GM18511 (cell line): Measurements from ENCODE around the gene FNDC3A.
"Not testable (repeated sequence)": the region's sequence is repeated elsewhere in the genome, so short reads cannot be mapped to it uniquely, and the experiment has no call there.

Experiments
- ATAC-seq: cut with Tn5 transposase; IDR thresholded peaks from one replicate; pipeline ENCODE4 v1.9.1; 2021; ENCODE audit warnings: mild to moderate bottlenecking, moderate library complexity; ENCODE audit not compliant: unreplicated experiment

Gene FNDC3A

DNA sequence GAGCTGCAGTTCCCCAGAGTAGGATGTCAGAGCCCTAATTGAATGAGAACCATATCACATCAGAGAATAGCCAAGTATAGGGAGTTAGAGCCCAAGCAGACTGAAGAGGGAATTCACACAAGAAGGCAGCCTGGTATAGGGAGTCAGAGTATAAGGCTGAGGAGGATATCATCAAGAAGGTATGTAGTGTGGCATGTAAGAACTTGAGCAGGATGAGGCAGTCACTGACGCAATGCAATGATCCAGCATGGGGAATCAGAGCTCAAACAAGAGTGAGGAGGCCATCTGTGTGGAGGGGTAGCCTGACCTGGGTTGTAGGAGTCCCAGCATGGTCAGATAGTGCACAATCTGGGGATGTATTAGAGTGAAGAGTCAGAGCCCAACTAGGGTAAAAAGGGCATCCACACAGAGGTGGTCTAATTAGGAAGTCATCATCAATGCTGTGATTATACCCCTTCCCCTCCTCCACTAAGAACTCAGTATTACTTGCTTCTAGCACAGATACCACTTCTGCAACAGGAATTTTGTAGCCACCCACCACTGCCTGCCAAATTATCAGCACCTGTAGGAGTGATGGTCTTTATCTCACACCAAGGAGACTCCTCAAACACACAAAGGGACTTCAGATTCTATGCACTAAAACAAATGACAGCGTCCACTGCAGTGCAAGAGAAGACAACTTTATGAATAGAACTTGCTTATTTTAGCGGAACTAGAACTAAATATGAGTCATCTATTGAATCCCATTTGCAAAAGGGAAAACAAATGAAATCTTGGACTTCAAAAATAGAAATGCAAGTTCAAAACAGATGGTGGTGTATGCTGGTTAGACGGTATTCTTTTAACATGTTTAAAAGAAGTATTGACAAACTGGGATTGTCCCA is 107.2 kb downstream of the FNDC3A start:
- ATAC-seq: peak; percentile 79

DNA sequence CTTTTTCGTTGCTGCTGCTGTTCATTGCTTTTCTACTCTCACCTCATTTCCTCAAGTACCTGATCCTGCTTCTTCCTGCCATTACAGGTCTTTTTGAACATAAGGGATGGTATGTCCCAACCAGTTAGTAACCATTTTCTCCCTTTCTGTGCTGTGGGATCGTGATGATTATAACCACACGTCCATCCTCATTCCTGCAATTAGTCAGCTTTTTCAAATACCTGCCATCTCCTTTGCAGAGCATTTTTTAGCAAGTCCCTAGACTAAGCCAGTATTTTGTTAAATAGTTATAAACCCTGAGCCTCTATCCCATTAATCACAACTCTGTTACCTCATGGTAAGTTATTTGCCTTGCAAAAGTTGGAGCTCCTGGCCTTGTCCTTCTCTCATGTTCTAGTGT is 109.2 kb downstream of the FNDC3A start:
- no peak for ATAC-seq

DNA sequence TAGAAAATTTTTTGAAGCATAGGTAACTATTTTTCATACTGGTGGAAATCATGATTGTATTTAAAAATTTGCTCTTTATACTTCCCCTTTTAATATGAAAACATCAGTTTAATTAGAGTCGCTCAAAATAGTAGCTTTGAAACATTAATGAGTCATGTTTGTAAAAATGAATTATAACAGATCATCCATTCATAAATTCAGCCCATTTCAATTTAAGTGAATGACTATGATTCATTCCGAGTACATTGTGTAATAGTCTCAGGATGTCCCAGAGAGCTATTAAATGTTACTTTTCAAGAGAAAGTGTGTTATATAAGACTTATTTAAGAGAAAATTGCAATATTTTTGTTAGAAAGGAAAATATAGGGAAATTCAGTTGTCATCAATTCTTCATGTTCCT is 111.0 kb downstream of the FNDC3A start:
- ATAC-seq: no peak

DNA sequence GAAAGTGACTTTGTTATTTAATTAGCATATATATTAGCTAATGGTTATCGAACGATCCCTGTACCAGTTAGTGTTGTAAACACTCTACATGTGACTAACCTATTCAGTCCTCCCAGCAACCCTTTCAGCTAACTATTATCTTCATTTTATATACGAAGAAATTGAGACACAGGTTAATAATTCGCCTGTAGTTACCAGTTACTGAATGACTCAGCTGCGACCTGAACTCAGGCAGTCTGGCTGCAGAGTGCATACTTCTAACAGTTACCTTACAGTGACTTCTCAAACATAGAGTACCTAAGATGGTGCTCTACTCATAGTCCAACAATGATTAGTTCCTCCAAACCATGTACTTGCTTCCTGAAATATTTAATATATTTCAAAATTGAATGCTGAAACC is 117.7 kb downstream of the FNDC3A start:
- ATAC-seq: no peak

DNA sequence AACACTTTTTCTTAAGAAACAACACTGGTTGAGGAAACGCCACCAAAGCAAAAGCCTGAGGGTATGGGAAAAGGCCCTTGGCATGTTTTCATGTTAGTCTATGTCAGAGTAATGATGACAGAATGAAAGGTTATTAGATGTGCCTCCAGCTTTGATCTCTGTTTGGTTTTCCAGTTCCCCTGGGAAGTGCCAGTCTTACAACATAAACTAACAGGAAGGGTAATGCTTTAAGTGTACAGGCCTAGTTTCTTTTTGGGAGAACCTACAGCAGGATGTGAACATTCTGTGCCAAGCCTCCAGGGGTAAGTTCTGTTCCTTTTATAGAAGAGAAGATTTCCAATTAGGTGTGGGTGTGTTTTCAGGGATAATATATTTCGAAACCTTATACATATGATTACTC is 121.7 kb downstream of the FNDC3A start:
- ATAC-seq: no peak

DNA sequence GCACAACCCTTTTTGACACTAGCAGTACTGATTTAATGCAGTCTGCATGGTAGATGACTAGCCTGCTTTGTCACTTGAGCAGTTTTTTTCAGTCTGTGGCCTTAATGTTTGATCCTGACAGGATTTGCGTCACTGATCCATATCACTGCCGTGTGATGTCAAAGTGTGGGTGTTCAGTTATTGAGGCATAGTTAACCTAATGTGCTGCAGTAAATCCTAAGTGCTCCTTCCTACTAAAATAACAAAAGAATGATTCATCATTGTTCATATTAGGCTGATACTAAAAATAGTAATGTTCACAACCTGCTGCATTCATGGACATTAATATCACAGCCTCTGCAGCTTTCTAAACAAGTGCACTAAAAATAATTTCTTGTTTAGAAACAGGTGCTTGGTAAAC is 122.5 kb downstream of the FNDC3A start:
- ATAC-seq: no peak

DNA sequence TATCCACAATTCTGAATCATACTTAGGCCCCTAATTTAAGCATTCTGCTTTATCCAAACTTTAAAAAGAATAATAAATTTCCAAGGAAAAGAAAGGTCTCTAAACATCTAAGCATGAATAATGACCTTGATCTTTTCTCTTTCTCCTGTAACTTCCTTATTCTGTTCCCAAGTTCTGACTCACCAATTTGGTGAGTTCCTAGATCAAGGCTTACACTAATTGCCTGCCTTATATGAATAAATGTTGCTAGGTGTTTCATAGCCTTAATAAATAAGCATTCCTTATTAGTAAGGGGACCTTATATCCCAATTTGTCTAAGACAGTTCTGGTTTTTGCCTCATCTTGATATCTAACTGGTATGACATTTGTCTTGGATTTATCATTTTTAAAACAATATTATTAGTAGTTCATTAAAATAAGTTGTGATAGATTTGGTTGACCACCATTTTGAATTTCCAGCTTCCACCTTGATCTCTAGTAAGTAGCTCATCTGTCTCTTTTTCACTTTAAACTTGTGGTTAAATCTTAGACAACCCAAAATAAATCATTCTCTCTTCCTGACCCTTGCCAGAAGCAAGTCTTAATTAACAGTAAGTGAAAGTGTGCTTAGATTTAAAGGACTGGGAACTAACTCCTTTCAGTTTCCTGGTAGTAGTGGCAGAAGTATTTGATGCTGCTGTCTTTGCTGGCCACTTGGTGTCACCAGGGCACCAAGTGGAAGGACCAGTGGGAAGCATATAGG is 123.2 kb downstream of the FNDC3A start:
- ATAC-seq: no peak

DNA sequence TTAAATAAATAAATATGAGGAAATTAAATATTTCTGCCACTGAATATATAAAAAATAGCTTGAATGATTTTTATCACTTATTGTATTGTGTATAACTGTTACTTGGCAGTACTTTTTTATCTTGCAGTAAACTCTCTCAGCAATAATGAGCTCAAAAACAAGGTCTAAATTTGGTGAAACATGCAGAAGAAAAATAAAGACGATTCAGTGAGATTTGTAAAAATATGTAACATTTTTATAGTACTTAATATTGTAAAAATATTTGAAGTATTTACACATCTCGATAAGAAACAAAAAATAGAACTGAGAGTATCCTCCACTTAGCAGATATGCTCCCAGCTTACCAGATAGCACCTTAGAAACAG is 123.8 kb downstream of the FNDC3A start:
- ATAC-seq: no peak

DNA sequence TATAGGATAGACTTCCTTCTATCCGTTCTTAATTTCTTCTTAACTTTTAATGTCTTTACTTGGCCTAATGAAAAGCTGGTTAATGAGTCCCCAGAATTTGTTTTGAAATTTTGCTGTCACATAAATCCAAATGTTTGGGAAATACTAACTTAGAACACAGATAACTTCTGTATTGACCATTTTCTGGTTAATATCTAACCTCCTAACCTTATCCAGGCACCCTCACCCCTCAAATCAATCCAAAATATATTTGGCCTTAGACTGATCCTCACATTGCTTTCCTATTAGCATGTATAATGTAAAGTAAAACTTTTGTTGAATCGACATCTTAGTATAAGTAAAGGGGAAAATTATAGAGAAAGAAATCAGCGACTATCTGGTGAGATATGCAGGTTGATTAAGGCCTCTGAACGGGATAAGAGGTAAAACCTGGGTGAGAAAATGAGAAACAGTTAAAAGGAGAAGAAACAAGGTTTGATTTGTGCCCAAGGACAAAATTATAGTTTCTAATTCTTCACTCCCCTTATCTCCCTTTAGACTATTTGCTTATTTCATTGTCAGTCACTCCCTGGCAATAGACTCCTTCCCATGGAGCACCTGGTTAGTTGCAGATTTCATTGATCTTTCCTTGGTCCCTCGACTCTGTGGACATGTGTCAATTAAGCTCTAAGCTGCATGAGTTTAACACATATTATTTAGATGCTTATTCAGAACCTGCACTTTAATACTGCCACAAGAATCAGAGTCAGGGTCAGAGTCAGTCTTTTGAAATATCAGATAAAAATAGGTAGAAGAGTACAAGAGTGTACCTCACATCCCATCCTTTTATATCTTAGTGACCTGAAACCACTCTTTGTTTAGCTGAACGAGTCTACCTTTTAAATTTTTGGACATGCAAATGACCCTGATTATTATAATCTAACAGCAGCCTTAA is 125.2 kb downstream of the FNDC3A start:
- no peak for ATAC-seq

DNA sequence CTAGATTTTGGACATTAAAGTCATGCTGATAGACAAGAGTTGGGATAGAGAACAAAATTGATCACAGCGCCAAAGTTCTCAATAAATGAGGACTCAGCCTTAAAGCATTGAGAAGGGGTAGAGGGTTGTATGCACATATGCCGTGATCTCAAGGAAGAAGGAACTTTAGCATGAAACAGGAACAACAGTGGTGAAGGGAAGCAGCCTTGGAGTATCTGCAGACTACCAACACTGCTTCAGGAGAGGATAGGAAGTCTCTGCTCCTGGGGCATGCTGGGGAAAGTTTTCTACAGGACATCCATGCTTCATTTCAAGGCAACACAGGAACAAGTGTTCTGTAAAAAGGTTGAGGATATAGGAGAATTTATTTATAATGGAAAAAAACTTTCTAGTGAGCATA is 132.5 kb downstream of the FNDC3A start:
- ATAC-seq: no peak

DNA sequence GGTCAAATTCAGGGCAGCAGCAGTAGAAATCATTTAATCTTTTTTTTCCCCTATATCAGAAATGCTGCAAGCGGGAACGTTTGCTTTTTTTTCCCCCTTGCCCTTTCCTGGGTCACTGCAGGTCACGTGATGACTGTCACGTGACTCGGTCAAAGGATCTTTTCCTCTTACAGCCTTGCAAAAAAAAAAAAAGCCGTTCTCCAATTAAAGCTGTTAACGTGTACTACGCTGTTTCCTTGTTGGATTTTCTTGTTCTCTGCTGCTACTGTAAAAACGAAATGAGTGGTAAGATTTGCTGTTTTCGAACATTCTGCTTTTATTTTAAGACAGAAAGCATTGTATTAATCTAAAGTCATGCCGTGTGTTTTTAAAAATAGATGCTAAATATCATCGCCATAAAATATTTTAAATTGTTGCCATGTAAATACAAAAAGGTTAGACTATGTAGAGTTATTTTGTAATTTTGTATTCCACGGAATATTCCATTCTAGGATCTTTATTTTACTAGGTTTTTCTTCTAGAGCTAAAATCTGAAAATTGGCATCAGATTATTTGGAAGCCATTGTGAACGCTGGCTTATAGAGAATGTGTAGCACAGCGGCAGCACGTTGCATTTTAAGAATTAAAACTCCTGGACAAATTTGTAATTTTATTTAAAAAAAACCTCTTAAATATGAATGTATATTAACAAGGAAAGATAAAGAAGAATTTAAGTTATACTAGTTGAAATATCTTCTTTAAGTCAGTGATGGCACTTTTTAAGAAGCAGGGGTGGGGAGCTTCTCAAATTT is 134.6 kb downstream of the FNDC3A start:
- no peak for ATAC-seq

DNA sequence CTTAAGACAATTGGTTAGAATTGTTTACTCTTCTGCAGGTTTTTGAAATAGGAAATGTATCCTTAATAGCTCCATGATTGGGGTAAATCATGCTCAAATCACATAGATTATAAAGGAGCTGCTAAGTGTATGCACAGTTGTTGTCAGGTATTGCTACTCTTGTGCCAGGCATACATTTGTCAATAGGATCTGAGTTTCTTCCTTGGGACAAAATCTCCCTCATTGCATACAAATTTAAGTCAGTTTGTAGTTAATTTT is 135.1 kb downstream of the FNDC3A start:
- no peak for ATAC-seq

DNA sequence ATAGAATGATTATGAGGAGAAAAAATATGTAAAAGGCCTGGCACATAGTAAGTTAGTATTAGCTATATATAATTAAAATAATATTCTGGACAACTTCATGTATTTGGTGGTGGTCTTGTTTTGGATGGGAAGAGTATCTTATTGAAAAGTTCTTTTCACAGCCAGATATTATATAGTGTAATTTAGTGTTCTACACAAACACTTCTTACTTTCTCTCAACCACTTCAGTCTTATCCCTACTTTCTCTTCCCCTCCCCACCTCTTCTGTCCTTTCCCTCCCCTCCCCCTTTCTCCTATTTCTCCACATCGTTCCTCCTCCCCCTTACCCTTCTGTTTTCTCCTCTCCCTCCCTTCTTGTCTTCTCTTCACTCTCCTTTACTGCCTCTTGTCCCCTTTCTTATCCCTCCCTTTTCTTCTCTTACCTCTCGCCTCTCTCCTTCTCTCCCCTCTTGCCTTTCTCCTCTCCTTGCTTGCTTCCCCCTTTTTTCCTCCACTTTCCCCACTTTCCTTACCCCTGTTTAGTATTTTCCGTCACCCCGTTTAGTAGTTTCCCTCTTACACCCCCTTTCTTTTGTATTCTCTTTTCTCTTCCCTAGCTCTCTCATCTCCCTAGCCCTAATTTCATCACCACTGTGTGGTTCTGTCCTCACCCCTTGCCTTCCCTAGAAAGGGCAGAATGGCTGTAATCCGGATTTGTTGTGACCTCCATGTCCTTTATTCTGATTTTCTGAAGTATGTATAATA is 137.2 kb downstream of the FNDC3A start:
- ATAC-seq: no peak

DNA sequence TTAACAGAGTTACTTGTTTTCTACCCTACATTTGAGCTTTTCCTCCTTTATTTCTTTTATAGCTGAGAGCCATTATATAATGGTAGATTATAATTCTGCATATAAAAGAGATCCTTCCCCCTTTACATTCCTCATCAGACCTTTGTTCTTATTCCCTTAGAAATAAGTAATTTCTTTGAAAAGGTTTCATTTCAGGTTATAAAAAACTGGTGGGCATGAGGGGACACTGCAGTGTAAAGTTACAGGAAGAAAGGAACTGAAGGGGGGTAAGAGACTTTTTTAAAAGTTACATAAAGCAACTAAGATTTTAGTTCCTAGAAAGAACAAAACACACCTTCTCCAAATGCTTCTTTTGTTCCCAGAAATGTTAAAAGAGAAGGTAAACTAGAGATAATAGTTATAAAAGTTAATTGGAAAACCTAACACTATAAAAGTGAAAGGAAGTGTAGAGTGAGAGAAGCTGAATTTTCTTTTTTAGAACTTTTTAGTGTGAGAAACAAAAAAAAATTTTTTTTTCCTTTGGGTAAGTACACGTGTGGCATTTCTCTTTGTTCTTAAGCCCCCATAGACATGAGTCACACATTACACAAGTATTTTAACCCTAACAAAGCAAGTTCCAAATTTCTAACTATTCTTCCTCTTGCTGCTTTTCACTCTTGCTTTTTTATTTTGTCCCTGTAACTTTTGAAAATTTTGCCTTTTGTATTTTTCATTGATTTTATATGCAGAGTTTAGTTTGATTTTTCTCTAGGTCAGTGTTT is 138.0 kb downstream of the FNDC3A start:
- no peak for ATAC-seq

DNA sequence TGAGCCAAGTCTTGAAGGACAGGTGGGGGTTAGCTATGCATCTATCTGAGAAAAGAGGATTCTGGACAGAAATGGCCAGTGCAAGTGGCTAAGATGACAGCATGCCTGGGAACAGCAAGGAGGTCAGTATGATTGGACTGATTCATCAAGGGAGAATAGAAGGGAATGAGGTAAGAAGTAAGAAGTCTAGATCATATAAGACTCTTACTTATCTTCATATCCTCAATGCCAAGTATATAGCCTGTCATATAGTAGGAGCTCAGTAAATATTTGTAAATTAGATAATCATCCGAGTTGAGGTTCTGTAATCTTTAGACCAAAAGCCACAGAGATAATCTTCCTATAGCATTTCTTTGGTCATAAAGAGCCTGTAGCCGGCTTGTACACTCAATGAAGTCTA is 141.2 kb downstream of the FNDC3A start:
- no peak for ATAC-seq

DNA sequence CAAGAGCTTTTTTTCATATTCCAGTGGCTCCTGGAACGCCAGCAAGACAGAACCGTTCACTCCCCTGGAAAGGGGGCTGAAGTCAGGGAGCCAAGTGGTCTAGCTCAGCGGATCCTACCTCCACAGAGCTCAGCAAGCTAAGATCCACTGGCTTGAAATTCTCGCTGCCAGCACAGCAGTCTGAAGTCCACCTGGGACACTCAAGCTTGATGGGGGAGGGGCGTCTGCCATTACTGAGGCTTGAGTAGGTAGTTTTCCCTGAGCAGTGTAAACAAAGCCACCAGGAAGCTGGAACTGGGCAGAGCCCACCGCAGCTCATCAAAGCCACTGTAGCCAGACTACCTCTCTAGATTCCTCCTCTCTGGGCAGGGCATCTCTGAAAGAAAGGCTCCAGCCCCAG is 142.7 kb downstream of the FNDC3A start:
- not testable (repeated sequence) for ATAC-seq

DNA sequence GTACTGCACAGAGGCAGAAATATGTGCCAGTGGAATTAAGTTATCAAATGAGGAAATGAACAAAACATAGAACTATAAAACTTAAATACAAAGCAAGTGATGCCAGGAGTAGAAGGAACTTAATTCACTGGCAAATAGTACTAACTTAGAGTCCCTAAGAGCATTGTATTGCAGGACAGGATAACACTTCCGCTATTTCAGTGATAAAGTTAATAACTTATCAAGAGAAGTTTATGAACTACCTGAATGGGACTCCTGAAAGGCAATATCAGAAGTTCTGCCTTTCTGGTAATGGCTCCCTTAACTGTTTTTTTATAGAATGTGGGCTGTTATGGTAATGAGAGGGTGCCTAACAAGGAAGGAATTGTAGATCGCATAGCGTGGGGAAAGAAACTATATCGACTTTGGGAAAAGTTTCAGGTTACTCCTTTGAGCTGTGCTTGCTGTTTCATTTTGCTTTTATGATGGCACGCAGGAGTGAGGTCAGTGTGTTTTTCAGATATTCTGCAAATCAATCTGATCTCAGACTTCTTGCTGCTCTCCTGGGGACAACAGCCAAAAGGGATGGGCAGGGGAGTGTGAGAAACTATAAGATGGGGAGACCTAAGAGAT is 149.1 kb downstream of the FNDC3A start:
- no peak for ATAC-seq

DNA sequence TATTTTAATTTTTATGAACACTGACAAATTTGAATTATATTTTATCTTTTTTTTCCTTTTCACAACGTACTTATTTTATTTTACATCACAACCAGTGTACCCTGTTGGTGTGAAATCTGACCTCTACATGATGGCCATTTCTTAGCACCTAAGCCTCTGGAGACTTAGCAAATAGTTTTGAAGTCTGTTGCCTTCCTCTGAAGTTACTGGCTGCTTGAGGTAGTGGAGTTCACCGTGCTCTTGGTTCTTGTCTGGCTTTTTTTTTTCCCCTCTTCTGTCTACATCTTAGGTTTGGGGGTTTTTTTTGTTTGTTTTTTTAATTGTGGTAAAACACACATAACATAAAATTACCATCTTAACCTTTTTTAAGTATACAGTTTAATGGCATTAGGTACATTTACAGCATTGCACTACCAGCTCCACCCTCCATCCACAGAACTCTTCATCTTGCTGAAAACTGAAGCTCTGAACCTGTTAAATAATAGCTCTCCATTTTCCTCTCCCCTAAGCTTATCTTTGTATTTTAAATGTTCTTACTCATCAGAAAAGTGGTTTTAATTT is 150.3 kb downstream of the FNDC3A start:
- ATAC-seq: no peak
